Caco-2 (cell line): Measurements from ENCODE around the gene TBCK. TPM values are rescaled to one million over a fixed set of nuclear protein-coding genes. Genes with fewer than 3 reads are reported as not detected.

Experiments used
- BruUV-seq: library from RNA; stranded (reverse); fragments of 400-500 nt; replicated peaks from 2 replicates; lab custom pipeline; 2021; lab: Mats Ljungman, UMichigan
- CTCF ChIA-PET: fragments of 300-600 bp; sonication (Branson Sonifier 250); formaldehyde crosslinking; loops from one replicate; lab custom pipeline; 2022; ENCODE audit warnings: antibody characterized with exemption; lab: Charles Lee
- POLR2A ChIA-PET: fragments of 300-600 bp; sonication (Branson Sonifier 250); formaldehyde crosslinking; loops from one replicate; lab custom pipeline; 2022; ENCODE audit warnings: antibody characterized with exemption; lab: Charles Lee
- DNase-seq, 2 experiments: peaks; one replicate each; pipeline versions ENCODE4 v3.0.0 to v3.0.0-alpha.2; 2020 to 2022
- H3K27me3 ChIP-seq: replicated peaks from 2 replicates; pipeline ENCODE4 v1.6.0; 2011; ENCODE audit warnings: low read length; ENCODE audit not compliant: control insufficient read depth, insufficient read depth
- H3K36me3 ChIP-seq: 2 replicates; pipeline ENCODE4 v1.5.1; 2011; ENCODE audit warnings: low read length; ENCODE audit not compliant: control insufficient read depth, insufficient read depth
- H3K4me1 ChIP-seq: fragments of 250-450 bp; sonication (Bioruptor Pico); 2 replicates; pipeline ENCODE4 v1.5.1; 2020; ENCODE audit warnings: mild to moderate bottlenecking
- H3K4me3 ChIP-seq: 2 replicates; pipeline ENCODE4 v1.5.1; 2011; ENCODE audit warnings: low read depth, mild to moderate bottlenecking, control low read depth, low read length
- H3K9me3 ChIP-seq: fragments of 250-450 bp; sonication (Bioruptor Pico); 2 replicates; pipeline ENCODE4 v1.5.1; 2020; ENCODE audit warnings: mild to moderate bottlenecking, moderate library complexity
- H3K27ac Mint-ChIP-seq: one replicate; pipeline ENCODE4 v1.8.0; 2022; ENCODE audit warnings: mixed read lengths; ENCODE audit not compliant: unreplicated experiment
- H3K27me3 Mint-ChIP-seq: one replicate; pipeline ENCODE4 v1.8.0; 2022; ENCODE audit warnings: mixed read lengths; ENCODE audit not compliant: insufficient read depth, unreplicated experiment
- H3K36me3 Mint-ChIP-seq: one replicate; pipeline ENCODE4 v1.8.0; 2022; ENCODE audit warnings: mild to moderate bottlenecking, mixed read lengths; ENCODE audit not compliant: insufficient read depth, unreplicated experiment
- H3K4me1 Mint-ChIP-seq: one replicate; pipeline ENCODE4 v1.8.0; 2022; ENCODE audit warnings: low read depth, mixed read lengths; ENCODE audit not compliant: unreplicated experiment
- H3K4me3 Mint-ChIP-seq: one replicate; pipeline ENCODE4 v1.8.0; 2022; ENCODE audit warnings: mild to moderate bottlenecking, moderate library complexity, mixed read lengths; ENCODE audit not compliant: unreplicated experiment
- H3K9me3 Mint-ChIP-seq: one replicate; pipeline ENCODE4 v1.8.0; 2022; ENCODE audit warnings: mixed read lengths; ENCODE audit not compliant: unreplicated experiment
- CTCF ChIP-seq, 2 experiments: fragments of 200-600 bp in 1 of 2; IDR thresholded peaks; 1 replicate in 1 of 2; 2 replicates in 1 of 2; pipeline versions ENCODE4 v1.5.1 to v1.8.0; 2011 to 2022; ENCODE audit warnings: antibody characterized with exemption in 1 of 2, control low read depth in 1 of 2, inconsistent platforms in 1 of 2, low read depth in 1 of 2, low read length in 1 of 2, mild to moderate bottlenecking in 1 of 2, moderate library complexity in 1 of 2; ENCODE audit not compliant: insufficient read depth in 1 of 2, severe bottlenecking in 1 of 2, unreplicated experiment in 1 of 2
- intact Hi-C: fragments of 100-400 bp; cut with micrococcal nuclease; formaldehyde crosslinking; loops from one replicate; pipeline ENCODE4 v1.10.0; 2022; ENCODE audit not compliant: unreplicated experiment
- total RNA-seq: library from RNA; stranded (reverse); gene quantifications from 2 replicates; pipeline ENCODE4 v1.2.3, GENCODE V29; 2022

TBCK gene
- total RNA-seq, 1 experiment from 2014 or later, result 51.1 TPM

- CTCF ChIA-PET, result no interaction called here
- Mint-ChIP-seq H3K4me1 (peaks cover 11% of the 10 kb centered on the region), H3K27ac (no peak overlapping the region), H3K4me3 (no peak overlapping the region), H3K36me3 (no peaks in the 10 kb centered on the region), H3K9me3 (peaks cover 4% of the 10 kb centered on the region), H3K27me3 (no peaks in the 10 kb centered on the region)
- Histone ChIP-seq H3K9me3 (no peaks in the 10 kb centered on the region), H3K36me3 (no peaks in the 10 kb centered on the region), H3K4me1 (0 out of 2 replicates have a peak, but pooled peaks cover 4% of the 10 kb centered on the region), H3K27me3 (no peaks in the 10 kb centered on the region), H3K4me3 (no peak overlapping the region)
- no TSS peak for BruUV-seq
- DNase-seq, result no peak
- TF ChIP-seq CTCF (IDR thresholded peaks at IDR 0.05; ENCODE audit: insufficient read depth in 1 of 2, low read depth in 1 of 2, low read length in 1 of 2, severe bottlenecking in 1 of 2, unreplicated experiment in 1 of 2), result no peak
- intact Hi-C loops, result no loop called here
- POLR2A ChIA-PET, result no interaction called here
These were observed 280.8 kb downstream of the TBCK start for GRCh38 chr4:106035204-106035603.

- no peak overlapping the region for H3K4me3 ChIP-seq
- no peak for TF ChIP-seq CTCF (IDR thresholded peaks at IDR 0.05; ENCODE audit: insufficient read depth in 1 of 2, low read depth in 1 of 2, low read length in 1 of 2, severe bottlenecking in 1 of 2, unreplicated experiment in 1 of 2)
- H3K9me3 ChIP-seq, result no peaks in the 10 kb centered on the region
- intact Hi-C loops, result no loop called here
- POLR2A ChIA-PET, result no interaction called here
- no peak overlapping the region for H3K4me3 Mint-ChIP-seq
- peaks cover 9% of the 10 kb centered on the region for H3K9me3 Mint-ChIP-seq
- peaks cover 11% of the 10 kb centered on the region for H3K4me1 Mint-ChIP-seq
- no peaks in the 10 kb centered on the region for H3K27me3 Mint-ChIP-seq
- no peaks in the 10 kb centered on the region for H3K27me3 ChIP-seq
- no peaks in the 10 kb centered on the region for H3K36me3 Mint-ChIP-seq
- BruUV-seq, result no TSS peak
- no peak overlapping the region for H3K27ac Mint-ChIP-seq
- no peaks in the 10 kb centered on the region for H3K36me3 ChIP-seq
- DNase-seq, result no peak
- H3K4me1 ChIP-seq, result 0 out of 2 replicates have a peak, but pooled peaks cover 4% of the 10 kb centered on the region
- CTCF ChIA-PET, result no interaction called here
These were observed 281.3 kb downstream of the TBCK start for GRCh38 chr4:106034751-106035150.

- CTCF ChIA-PET, result no interaction called here
- 0 out of 2 replicates have a peak, but pooled peaks cover 4% of the 10 kb centered on the region for H3K4me1 ChIP-seq
These were observed 281.8 kb downstream of the TBCK start for GRCh38 chr4:106034220-106034619.

More at GRCh38 chr4:106034220-106034619, 281.8 kb downstream of the TBCK start:
- no peak for TF ChIP-seq CTCF (IDR thresholded peaks at IDR 0.05; ENCODE audit: insufficient read depth in 1 of 2, low read depth in 1 of 2, low read length in 1 of 2, severe bottlenecking in 1 of 2, unreplicated experiment in 1 of 2)
- no peaks in the 10 kb centered on the region for H3K27me3 ChIP-seq
- no peaks in the 10 kb centered on the region for H3K9me3 ChIP-seq
- intact Hi-C loops, result no loop called here
- no peaks in the 10 kb centered on the region for H3K27me3 Mint-ChIP-seq
- H3K36me3 ChIP-seq, result no peaks in the 10 kb centered on the region
- no peak overlapping the region for H3K27ac Mint-ChIP-seq
- H3K4me3 ChIP-seq, result no peak overlapping the region
- peaks cover 11% of the 10 kb centered on the region for H3K4me1 Mint-ChIP-seq
- POLR2A ChIA-PET, result no interaction called here
- no peak overlapping the region for H3K4me3 Mint-ChIP-seq
- no peaks in the 10 kb centered on the region for H3K36me3 Mint-ChIP-seq
- BruUV-seq, result no TSS peak
- DNase-seq, result no peak
- peaks cover 12% of the 10 kb centered on the region for H3K9me3 Mint-ChIP-seq
